SK-N-SH treated with all-trans-retinoic acid at 6 μM for 48 hours (cell line): ENCODE measurements around the gene PPP1R1C.

Experiments used
- ATAC-seq: fragments of 200-7000 bp; cut with Tn5 transposase; 3 replicates; pipeline ENCODE4 v1.9.1; 2020; ENCODE audit warnings: mild to moderate bottlenecking, moderate library complexity
- ARNTL ChIP-seq: fragments of 450-650 bp; formaldehyde crosslinking; IDR thresholded peaks from 2 replicates; pipeline ENCODE4 v1.5.0; 2020; ENCODE audit warnings: low read depth, mild to moderate bottlenecking, moderate library complexity, borderline replicate concordance
- CSDC2 ChIP-seq: fragments of 250-450 bp; sonication (Bioruptor Pico); IDR thresholded peaks from 2 replicates; pipeline ENCODE4 v1.5.0; 2020; ENCODE audit warnings: mild to moderate bottlenecking, moderate library complexity
- ESRRG ChIP-seq: fragments of 250-450 bp; sonication (Bioruptor Pico); IDR thresholded peaks from 2 replicates; pipeline ENCODE4 v1.6.1; 2021; ENCODE audit warnings: mild to moderate bottlenecking
- GLIS3 ChIP-seq: fragments of 250-450 bp; sonication (Bioruptor Pico); IDR thresholded peaks from 2 replicates; pipeline ENCODE4 v1.5.0; 2020; ENCODE audit warnings: mild to moderate bottlenecking, moderate library complexity
- ISL1 ChIP-seq: fragments of 250-450 bp; sonication (Bioruptor Pico); IDR thresholded peaks from 2 replicates; pipeline ENCODE4 v2.1.2; 2022; ENCODE audit warnings: mild to moderate bottlenecking, moderate library complexity
- OSR1 ChIP-seq: fragments of 250-450 bp; sonication (Bioruptor Pico); IDR thresholded peaks from 2 replicates; pipeline ENCODE4 v1.8.0; 2022; ENCODE audit warnings: moderate library complexity, mild to moderate bottlenecking, inconsistent platforms
- RARB ChIP-seq: fragments of 250-450 bp; sonication (Bioruptor Pico); IDR thresholded peaks from 2 replicates; pipeline ENCODE4 v1.8.0; 2021; ENCODE audit warnings: mild to moderate bottlenecking, moderate library complexity
- SNAI2 ChIP-seq: fragments of 250-450 bp; sonication (Bioruptor Pico); IDR thresholded peaks from 2 replicates; pipeline ENCODE4 v1.5.0; 2020; ENCODE audit warnings: mild to moderate bottlenecking, moderate library complexity
- TCF4 ChIP-seq: fragments of 250-450 bp; sonication (Bioruptor Pico); IDR thresholded peaks from 2 replicates; pipeline ENCODE4 v1.8.0; 2021; ENCODE audit warnings: mild to moderate bottlenecking, moderate library complexity, borderline replicate concordance
- ZC3H10 ChIP-seq: fragments of 250-450 bp; sonication (Bioruptor Pico); IDR thresholded peaks from 2 replicates; pipeline ENCODE4 v1.5.1; 2021; ENCODE audit warnings: mild to moderate bottlenecking, moderate library complexity
- ZFP3 ChIP-seq: fragments of 250-450 bp; sonication (Bioruptor Pico); IDR thresholded peaks from 2 replicates; pipeline ENCODE4 v1.5.0; 2020; ENCODE audit warnings: mild to moderate bottlenecking, moderate library complexity
- ZFP30 ChIP-seq: fragments of 450-650 bp; formaldehyde crosslinking; IDR thresholded peaks from 2 replicates; pipeline ENCODE4 v1.5.0; 2022; ENCODE audit warnings: mild to moderate bottlenecking, moderate library complexity
- ZNF8 ChIP-seq: fragments of 450-650 bp; formaldehyde crosslinking; IDR thresholded peaks from 2 replicates; pipeline ENCODE4 v1.5.0; 2020; ENCODE audit warnings: mild to moderate bottlenecking, moderate library complexity
- TF ChIP-seq, protein P1 (sequence below): fragments of 250-450 bp; sonication (Bioruptor Pico); IDR thresholded peaks from 2 replicates; pipeline ENCODE4 v1.5.0; 2020; ENCODE audit warnings: mild to moderate bottlenecking, moderate library complexity
- TF ChIP-seq, protein P2 (sequence below): fragments of 250-450 bp; sonication (Bioruptor Pico); IDR thresholded peaks from 2 replicates; pipeline ENCODE4 v1.8.0; 2021; ENCODE audit warnings: low read depth, mild to moderate bottlenecking, moderate library complexity, borderline replicate concordance
- TF ChIP-seq, protein P3 (sequence below): fragments of 250-450 bp; sonication (Bioruptor Pico); IDR thresholded peaks from 2 replicates; pipeline ENCODE4 v1.8.0; 2020; ENCODE audit warnings: mild to moderate bottlenecking, moderate library complexity, borderline replicate concordance
- TF ChIP-seq, protein P4 (sequence below): fragments of 250-450 bp; sonication (Bioruptor Pico); IDR thresholded peaks from 2 replicates; pipeline ENCODE4 v1.5.1; 2021; ENCODE audit warnings: mild to moderate bottlenecking, moderate library complexity

PPP1R1C gene

DNA sequence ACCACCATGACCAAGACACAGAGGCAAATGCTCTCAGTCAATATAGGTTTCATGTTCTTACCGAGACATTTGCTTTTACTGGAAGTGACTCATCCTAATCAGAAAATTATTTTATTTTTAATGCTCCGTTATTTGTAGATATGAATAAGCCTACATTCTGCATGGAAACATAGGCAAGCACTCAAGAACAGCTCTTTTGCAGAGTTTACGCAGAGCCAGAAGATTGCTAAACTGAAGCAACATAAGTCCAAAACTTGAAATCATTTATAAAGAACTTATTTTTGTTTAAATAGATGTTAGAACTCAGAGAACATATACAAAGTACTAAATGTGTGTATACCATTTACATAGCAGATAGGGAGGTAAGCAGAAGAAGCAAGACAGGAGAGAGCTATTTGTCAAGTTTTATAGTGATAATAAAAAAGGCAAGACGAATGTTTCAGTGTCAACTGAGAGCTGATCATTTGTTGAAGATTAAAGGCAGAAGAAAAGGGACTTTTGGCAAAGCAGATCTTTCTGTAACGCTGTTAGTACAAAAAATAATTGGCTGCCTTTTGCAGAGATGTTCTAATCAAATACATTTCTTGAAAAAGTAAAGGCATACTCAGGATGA lies 12.4 kb upstream of the PPP1R1C start:
- no peak for ATAC-seq

DNA sequence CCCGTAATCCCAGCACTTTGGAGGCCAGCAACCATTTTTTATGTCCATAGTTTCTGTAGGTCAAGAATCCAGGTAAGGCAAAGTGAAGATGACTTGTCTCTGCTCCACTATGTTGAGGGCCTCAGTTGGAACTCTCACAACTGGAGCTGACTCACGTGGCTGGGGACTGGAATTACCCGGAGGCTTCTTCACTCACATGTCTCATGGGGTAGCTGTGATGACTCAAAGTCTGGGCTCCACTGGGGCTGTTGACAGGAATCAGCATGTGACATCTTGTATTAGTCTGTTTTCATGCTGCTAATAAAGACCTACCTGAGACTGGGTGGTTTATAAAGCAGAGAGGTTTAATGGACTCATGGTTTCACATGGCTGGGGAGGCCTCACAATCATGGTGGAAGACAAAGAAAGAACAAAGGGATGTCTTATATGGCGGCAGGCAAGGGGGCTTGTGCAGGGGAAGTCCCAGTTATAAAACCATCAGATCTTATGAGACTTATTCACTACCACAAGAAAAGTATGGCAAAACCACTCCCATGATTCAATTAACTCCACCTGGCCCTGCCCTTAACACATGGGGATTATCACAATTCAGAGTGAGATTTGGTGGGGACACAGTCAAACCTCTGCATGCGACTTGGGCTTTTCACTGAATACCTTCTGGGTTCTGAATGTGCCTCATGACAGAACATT lies 7.8 kb upstream of the PPP1R1C start:
- TF ChIP-seq GLIS3 (CRISPR knock-in tag) (no peak), TCF4 (no peak), SNAI2 (CRISPR knock-in tag) (no peak), ZFP30 (CRISPR knock-in tag) (no peak), CSDC2 (CRISPR knock-in tag) (no peak), ISL1 (CRISPR knock-in tag) (no peak), ZFP3 (no peak), RARB (no peak), ZC3H10 (CRISPR knock-in tag) (no peak), ZNF8 (CRISPR knock-in tag) (no peak), ARNTL (CRISPR knock-in tag) (no peak), OSR1 (CRISPR knock-in tag) (no peak)
- TF ChIP-seq, protein P1, sequence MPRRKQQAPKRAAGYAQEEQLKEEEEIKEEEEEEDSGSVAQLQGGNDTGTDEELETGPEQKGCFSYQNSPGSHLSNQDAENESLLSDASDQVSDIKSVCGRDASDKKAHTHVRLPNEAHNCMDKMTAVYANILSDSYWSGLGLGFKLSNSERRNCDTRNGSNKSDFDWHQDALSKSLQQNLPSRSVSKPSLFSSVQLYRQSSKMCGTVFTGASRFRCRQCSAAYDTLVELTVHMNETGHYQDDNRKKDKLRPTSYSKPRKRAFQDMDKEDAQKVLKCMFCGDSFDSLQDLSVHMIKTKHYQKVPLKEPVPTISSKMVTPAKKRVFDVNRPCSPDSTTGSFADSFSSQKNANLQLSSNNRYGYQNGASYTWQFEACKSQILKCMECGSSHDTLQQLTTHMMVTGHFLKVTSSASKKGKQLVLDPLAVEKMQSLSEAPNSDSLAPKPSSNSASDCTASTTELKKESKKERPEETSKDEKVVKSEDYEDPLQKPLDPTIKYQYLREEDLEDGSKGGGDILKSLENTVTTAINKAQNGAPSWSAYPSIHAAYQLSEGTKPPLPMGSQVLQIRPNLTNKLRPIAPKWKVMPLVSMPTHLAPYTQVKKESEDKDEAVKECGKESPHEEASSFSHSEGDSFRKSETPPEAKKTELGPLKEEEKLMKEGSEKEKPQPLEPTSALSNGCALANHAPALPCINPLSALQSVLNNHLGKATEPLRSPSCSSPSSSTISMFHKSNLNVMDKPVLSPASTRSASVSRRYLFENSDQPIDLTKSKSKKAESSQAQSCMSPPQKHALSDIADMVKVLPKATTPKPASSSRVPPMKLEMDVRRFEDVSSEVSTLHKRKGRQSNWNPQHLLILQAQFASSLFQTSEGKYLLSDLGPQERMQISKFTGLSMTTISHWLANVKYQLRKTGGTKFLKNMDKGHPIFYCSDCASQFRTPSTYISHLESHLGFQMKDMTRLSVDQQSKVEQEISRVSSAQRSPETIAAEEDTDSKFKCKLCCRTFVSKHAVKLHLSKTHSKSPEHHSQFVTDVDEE (CRISPR knock-in tag) = no peak
- TF ChIP-seq, protein P2, sequence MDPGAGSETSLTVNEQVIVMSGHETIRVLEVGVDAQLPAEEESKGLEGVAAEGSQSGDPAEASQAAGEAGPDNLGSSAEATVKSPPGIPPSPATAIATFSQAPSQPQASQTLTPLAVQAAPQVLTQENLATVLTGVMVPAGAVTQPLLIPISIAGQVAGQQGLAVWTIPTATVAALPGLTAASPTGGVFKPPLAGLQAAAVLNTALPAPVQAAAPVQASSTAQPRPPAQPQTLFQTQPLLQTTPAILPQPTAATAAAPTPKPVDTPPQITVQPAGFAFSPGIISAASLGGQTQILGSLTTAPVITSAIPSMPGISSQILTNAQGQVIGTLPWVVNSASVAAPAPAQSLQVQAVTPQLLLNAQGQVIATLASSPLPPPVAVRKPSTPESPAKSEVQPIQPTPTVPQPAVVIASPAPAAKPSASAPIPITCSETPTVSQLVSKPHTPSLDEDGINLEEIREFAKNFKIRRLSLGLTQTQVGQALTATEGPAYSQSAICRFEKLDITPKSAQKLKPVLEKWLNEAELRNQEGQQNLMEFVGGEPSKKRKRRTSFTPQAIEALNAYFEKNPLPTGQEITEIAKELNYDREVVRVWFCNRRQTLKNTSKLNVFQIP (CRISPR knock-in tag) = no peak
- TF ChIP-seq, protein P3, sequence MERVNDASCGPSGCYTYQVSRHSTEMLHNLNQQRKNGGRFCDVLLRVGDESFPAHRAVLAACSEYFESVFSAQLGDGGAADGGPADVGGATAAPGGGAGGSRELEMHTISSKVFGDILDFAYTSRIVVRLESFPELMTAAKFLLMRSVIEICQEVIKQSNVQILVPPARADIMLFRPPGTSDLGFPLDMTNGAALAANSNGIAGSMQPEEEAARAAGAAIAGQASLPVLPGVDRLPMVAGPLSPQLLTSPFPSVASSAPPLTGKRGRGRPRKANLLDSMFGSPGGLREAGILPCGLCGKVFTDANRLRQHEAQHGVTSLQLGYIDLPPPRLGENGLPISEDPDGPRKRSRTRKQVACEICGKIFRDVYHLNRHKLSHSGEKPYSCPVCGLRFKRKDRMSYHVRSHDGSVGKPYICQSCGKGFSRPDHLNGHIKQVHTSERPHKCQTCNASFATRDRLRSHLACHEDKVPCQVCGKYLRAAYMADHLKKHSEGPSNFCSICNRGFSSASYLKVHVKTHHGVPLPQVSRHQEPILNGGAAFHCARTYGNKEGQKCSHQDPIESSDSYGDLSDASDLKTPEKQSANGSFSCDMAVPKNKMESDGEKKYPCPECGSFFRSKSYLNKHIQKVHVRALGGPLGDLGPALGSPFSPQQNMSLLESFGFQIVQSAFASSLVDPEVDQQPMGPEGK (CRISPR knock-in tag) = no peak
- TF ChIP-seq, protein P4, sequence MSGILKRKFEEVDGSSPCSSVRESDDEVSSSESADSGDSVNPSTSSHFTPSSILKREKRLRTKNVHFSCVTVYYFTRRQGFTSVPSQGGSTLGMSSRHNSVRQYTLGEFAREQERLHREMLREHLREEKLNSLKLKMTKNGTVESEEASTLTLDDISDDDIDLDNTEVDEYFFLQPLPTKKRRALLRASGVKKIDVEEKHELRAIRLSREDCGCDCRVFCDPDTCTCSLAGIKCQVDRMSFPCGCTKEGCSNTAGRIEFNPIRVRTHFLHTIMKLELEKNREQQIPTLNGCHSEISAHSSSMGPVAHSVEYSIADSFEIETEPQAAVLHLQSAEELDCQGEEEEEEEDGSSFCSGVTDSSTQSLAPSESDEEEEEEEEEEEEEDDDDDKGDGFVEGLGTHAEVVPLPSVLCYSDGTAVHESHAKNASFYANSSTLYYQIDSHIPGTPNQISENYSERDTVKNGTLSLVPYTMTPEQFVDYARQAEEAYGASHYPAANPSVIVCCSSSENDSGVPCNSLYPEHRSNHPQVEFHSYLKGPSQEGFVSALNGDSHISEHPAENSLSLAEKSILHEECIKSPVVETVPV (CRISPR knock-in tag) = no peak
- no peak for ATAC-seq

More for the DNA sequence above, 12.4 kb upstream of the PPP1R1C start:
- TF ChIP-seq ZFP3 = no peak
- no peak for TF ChIP-seq SNAI2 (CRISPR knock-in tag)
- TF ChIP-seq OSR1 (CRISPR knock-in tag) = no peak
- no peak for TF ChIP-seq ESRRG (CRISPR knock-in tag)
- TF ChIP-seq, protein P2 (CRISPR knock-in tag) = no peak
- TF ChIP-seq CSDC2 (CRISPR knock-in tag) = no peak
- no peak for TF ChIP-seq TCF4
- TF ChIP-seq ZC3H10 (CRISPR knock-in tag) = no peak
- TF ChIP-seq, all 23 proteins: peak for 0

DNA sequence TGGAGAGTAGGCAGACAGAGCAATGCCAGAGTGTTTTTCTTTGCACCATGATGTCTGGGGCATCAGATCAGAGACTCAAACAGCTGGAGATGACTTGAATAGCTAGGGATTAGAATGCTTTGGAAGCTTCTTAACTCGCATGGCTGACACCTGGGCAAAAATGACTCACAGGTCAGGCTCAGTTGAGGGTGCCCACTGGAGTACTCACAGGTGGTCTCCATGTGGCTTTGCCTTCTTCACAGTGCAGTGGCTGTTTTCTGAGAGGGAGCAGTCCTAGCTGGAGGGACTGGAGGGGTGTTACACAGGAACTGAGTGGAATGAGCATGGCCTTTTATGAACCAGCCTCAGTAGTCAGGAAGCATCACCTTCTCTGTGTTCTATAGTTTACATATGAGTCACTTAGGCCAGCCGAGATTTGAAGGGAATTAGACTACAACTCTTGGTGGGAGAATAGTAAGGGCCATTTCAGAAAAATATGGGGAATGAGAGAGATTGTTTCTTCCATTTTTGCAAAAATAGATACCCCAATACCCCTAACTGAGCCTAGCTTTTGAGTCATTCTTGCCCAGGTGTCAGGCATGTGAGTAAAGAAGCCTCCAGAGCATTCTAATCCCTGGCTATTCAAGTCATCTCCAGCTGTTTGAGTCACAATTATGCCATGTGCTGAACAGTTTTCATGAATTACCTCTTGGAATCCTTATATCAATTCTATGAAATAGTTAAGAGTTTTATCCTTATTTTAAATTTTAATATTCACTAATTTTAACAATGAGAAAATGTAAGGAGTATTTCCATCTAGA lies 7.1 kb upstream of the PPP1R1C start:
- ATAC-seq = no peak
- TF ChIP-seq, protein P1 (CRISPR knock-in tag) = no peak
